PFSK-1 (cell line): Measurements from ENCODE around the gene DHTKD1.

Experiments
- FOXP2 ChIP-seq: optimal IDR thresholded peaks from 2 replicates; pipeline ENCODE3; 2011; ENCODE audit warnings: borderline replicate concordance, control low read depth, inconsistent platforms; ENCODE audit not compliant: insufficient read depth; ENCODE audit errors: extremely low read length, extremely low read depth
- POLR2AphosphoS5 ChIP-seq: IDR thresholded peaks from 2 replicates; pipeline ENCODE4 v1.6.1; 2012; ENCODE audit warnings: low read depth, mild to moderate bottlenecking, control low read depth, low read length, moderate library complexity
- REST ChIP-seq, 2 experiments: IDR thresholded peaks; 2 replicates each; pipeline versions ENCODE4 v1.6.1 to v1.8.0; 2011 to 2012; ENCODE audit warnings: low read depth in 2 of 2, low read length in 2 of 2, control low read depth in 1 of 2, inconsistent platforms in 1 of 2, mild to moderate bottlenecking in 1 of 2, moderate library complexity in 1 of 2; ENCODE audit not compliant: insufficient read depth in 1 of 2
- SIN3A ChIP-seq: IDR thresholded peaks from 2 replicates; pipeline ENCODE4 v1.6.1; 2012; ENCODE audit warnings: mild to moderate bottlenecking, low read length, moderate library complexity, borderline replicate concordance; ENCODE audit not compliant: insufficient read depth
- TAF1 ChIP-seq: IDR thresholded peaks from 2 replicates; pipeline ENCODE4 v1.6.1; 2012; ENCODE audit warnings: low read length, control low read depth, borderline replicate concordance; ENCODE audit not compliant: insufficient read depth

DHTKD1 gene

GRCh38 chr10:12129222-12130111 lies 60.7 kb downstream of the DHTKD1 start, which contains the start of gene SEC61A2:
TSS of gene SEC61A2 (plus strand) at chr10:12129677. CDS start at chr10:12129788, 111 bp downstream.
- TF ChIP-seq FOXP2 (peak; percentile 62), TAF1 (no peak; the same call in 1 of the 2 replicates), POLR2AphosphoS5 (peak; percentile 65; the same call in 1 of the 2 replicates), REST (IDR thresholded peaks at IDR 0.05; ENCODE audit: insufficient read depth in 1 of 2, low read depth in 2 of 2, low read length in 2 of 2) (no peak)

GRCh38 chr10:12130237-12130872 lies 61.6 kb downstream of the DHTKD1 start:
- no peak for TF ChIP-seq FOXP2
- no peak for TF ChIP-seq POLR2AphosphoS5
- TF ChIP-seq REST (IDR thresholded peaks at IDR 0.05; ENCODE audit: insufficient read depth in 1 of 2, low read depth in 2 of 2, low read length in 2 of 2): no peak
- TF ChIP-seq TAF1: no peak
- no peak for TF ChIP-seq SIN3A

- TF ChIP-seq POLR2AphosphoS5 (no peak), SIN3A (no peak), REST (IDR thresholded peaks at IDR 0.05; ENCODE audit: insufficient read depth in 1 of 2, low read depth in 2 of 2, low read length in 2 of 2) (no peak), FOXP2 (no peak), TAF1 (no peak)
These were observed 66.9 kb downstream of the DHTKD1 start for GRCh38 chr10:12135631-12136030.

- TF ChIP-seq FOXP2: no peak
- TF ChIP-seq POLR2AphosphoS5: no peak
- no peak for TF ChIP-seq TAF1
- no peak for TF ChIP-seq REST (IDR thresholded peaks at IDR 0.05; ENCODE audit: insufficient read depth in 1 of 2, low read depth in 2 of 2, low read length in 2 of 2)
- TF ChIP-seq SIN3A: no peak
These were observed 71.3 kb downstream of the DHTKD1 start for GRCh38 chr10:12140038-12140437.
